Fibroblast of lung (primary cell): ENCODE results near the gene LNPEP. TPM values are rescaled to one million over a fixed set of nuclear protein-coding genes. Genes with fewer than 3 reads are reported as not detected.

Experiments
- DNase-seq, 2 donors: peaks; one replicate each; pipeline versions ENCODE4 v3.0.0 to v3.0.0-alpha.2; 2010; ENCODE audit warnings: low read depth in 2 of 2
- H2AFZ ChIP-seq: 2 replicates; pipeline ENCODE4 v1.5.1; 2012; ENCODE audit warnings: low read length, control low read depth, inconsistent platforms
- H3K27ac ChIP-seq: 2 replicates; pipeline ENCODE4 v1.5.1; 2011; ENCODE audit warnings: low read length, control low read depth; ENCODE audit not compliant: insufficient read depth
- H3K27me3 ChIP-seq: 2 replicates; pipeline ENCODE4 v1.5.1; 2011; ENCODE audit warnings: mild to moderate bottlenecking, low read length; ENCODE audit not compliant: control insufficient read depth, insufficient read depth
- H3K36me3 ChIP-seq: 2 replicates; pipeline ENCODE4 v1.5.1; 2011; ENCODE audit warnings: low read length; ENCODE audit not compliant: control insufficient read depth, insufficient read depth
- H3K4me1 ChIP-seq: 2 replicates; pipeline ENCODE4 v1.5.1; 2011; ENCODE audit warnings: low read length; ENCODE audit not compliant: control insufficient read depth, insufficient read depth; ENCODE audit errors: extremely low read depth
- H3K4me2 ChIP-seq: 2 replicates; pipeline ENCODE4 v1.5.1; 2011; ENCODE audit warnings: low read length, control low read depth; ENCODE audit not compliant: insufficient read depth; ENCODE audit errors: extremely low read depth
- H3K4me3 ChIP-seq, 4 experiments: fragments of 200-600 bp in 1 of 4; sonication (generic) in 1 of 4; replicated peaks in 1 of 4; 2 replicates each; pipeline ENCODE4 v1.5.1; 2011 to 2016; ENCODE audit warnings: low read length in 4 of 4, low read depth in 3 of 4, mild to moderate bottlenecking in 3 of 4, control low read depth in 2 of 4, inconsistent platforms in 1 of 4, mixed read lengths in 1 of 4; ENCODE audit not compliant: insufficient read depth in 1 of 4; ENCODE audit errors: control extremely low read depth in 1 of 4
- H3K79me2 ChIP-seq: 2 replicates; pipeline ENCODE4 v1.5.1; 2012; ENCODE audit warnings: mild to moderate bottlenecking, low read length, inconsistent platforms; ENCODE audit not compliant: control insufficient read depth, insufficient read depth
- H3K9ac ChIP-seq: 2 replicates; pipeline ENCODE4 v1.5.1; 2011; ENCODE audit warnings: mild to moderate bottlenecking, low read length, control low read depth; ENCODE audit not compliant: insufficient read depth
- H3K9me3 ChIP-seq: 2 replicates; pipeline ENCODE4 v1.5.1; 2012; ENCODE audit warnings: low read depth, low read length; ENCODE audit not compliant: control insufficient read depth, insufficient read depth
- H4K20me1 ChIP-seq: 2 replicates; pipeline ENCODE4 v1.5.1; 2011; ENCODE audit warnings: low read length; ENCODE audit not compliant: control insufficient read depth, insufficient read depth; ENCODE audit errors: extremely low read depth
- CTCF ChIP-seq, 2 donors: IDR thresholded peaks in 1 of 2; conservative IDR thresholded peaks in 1 of 2; 1 replicate in 1 of 2; 2 replicates in 1 of 2; pipeline ENCODE4 v1.5.1; 2011 to 2012; ENCODE audit warnings: low read length in 2 of 2, control low read depth in 1 of 2, inconsistent platforms in 1 of 2, low read depth in 1 of 2, mild to moderate bottlenecking in 1 of 2
- EZH2 ChIP-seq: IDR thresholded peaks from 2 replicates; pipeline ENCODE4 v1.5.1; 2012; ENCODE audit warnings: low read length, control low read depth, mild to moderate bottlenecking; ENCODE audit errors: missing control alignments
- polyA plus RNA-seq, 2 donors: library from polyadenylated mRNA; depleted of rRNA in 1 of 2; stranded (reverse) in 1 of 2; unstranded in 1 of 2; fragments of >200 nt; gene quantifications; 2 replicates each; pipeline ENCODE4 v1.2.1, GENCODE V29; 2011 to 2012; ENCODE audit warnings: missing spikeins in 1 of 2
- total RNA-seq: library from RNA; depleted of rRNA; stranded (reverse); fragments of >200 nt; gene quantifications from 2 replicates; pipeline ENCODE4 v1.2.1, GENCODE V29; 2014

The LNPEP gene
- total and polyA plus RNA-seq, 2 donors (not counting 1 experiment from before 2014, with no cell fraction given): 19.5 to 26.1 TPM

GRCh38 chr5:97047076-97047475 is 111.2 kb downstream of the LNPEP start:
- H3K4me2 ChIP-seq: no peak overlapping the region
- no peaks in the 10 kb centered on the region for H3K36me3 ChIP-seq
- no peaks in the 10 kb centered on the region for H3K9me3 ChIP-seq
- H3K79me2 ChIP-seq: no peaks in the 10 kb centered on the region
- H3K27ac ChIP-seq: no peak overlapping the region
- no peak for TF ChIP-seq EZH2
- TF ChIP-seq CTCF (conservative IDR thresholded peaks at IDR 0.05 in 1 of 2, IDR thresholded peaks at IDR 0.05 in 1 of 2; ENCODE audit: low read depth in 1 of 2, low read length in 2 of 2): no peak
- H3K4me1 ChIP-seq: no peaks in the 10 kb centered on the region
- H2AFZ ChIP-seq: no peak overlapping the region
- H3K27me3 ChIP-seq: peaks cover 8% of the 10 kb centered on the region
- DNase-seq: no peak
- no peak overlapping the region for H3K4me3 ChIP-seq
- H4K20me1 ChIP-seq: no peaks in the 10 kb centered on the region
- H3K9ac ChIP-seq: no peak overlapping the region

- H2AFZ ChIP-seq: no peak overlapping the region
- no peaks in the 10 kb centered on the region for H3K9me3 ChIP-seq
- H4K20me1 ChIP-seq: no peaks in the 10 kb centered on the region
- no peak overlapping the region for H3K4me2 ChIP-seq
- peaks cover 8% of the 10 kb centered on the region for H3K27me3 ChIP-seq
- no peaks in the 10 kb centered on the region for H3K36me3 ChIP-seq
- DNase-seq: no peak
- H3K4me1 ChIP-seq: no peaks in the 10 kb centered on the region
- no peak overlapping the region for H3K4me3 ChIP-seq
- no peak overlapping the region for H3K27ac ChIP-seq
- no peak overlapping the region for H3K9ac ChIP-seq
- no peak for TF ChIP-seq EZH2
- TF ChIP-seq CTCF (conservative IDR thresholded peaks at IDR 0.05 in 1 of 2, IDR thresholded peaks at IDR 0.05 in 1 of 2; ENCODE audit: low read depth in 1 of 2, low read length in 2 of 2): no peak
- H3K79me2 ChIP-seq: no peaks in the 10 kb centered on the region
These were observed 113.3 kb downstream of the LNPEP start for GRCh38 chr5:97049175-97049574.

- Histone ChIP-seq H3K4me2 (no peak overlapping the region), H3K4me1 (no peaks in the 10 kb centered on the region), H3K9ac (no peak overlapping the region), H3K27me3 (no peaks in the 10 kb centered on the region), H3K4me3 (no peak overlapping the region), H3K36me3 (no peaks in the 10 kb centered on the region), H4K20me1 (no peaks in the 10 kb centered on the region), H3K27ac (no peak overlapping the region), H2AFZ (no peak overlapping the region), H3K9me3 (no peaks in the 10 kb centered on the region), H3K79me2 (no peaks in the 10 kb centered on the region)
- DNase-seq: no peak
- no peak for TF ChIP-seq CTCF (conservative IDR thresholded peaks at IDR 0.05 in 1 of 2, IDR thresholded peaks at IDR 0.05 in 1 of 2; ENCODE audit: low read depth in 1 of 2, low read length in 2 of 2)
- no peak for TF ChIP-seq EZH2
These were observed 120.4 kb downstream of the LNPEP start for GRCh38 chr5:97056263-97056662.
